Natural killer cell treated with Interleukin-12 subunit alpha and Interleukin-12 subunit beta and Interleukin-15 and Interleukin-18, amount 100 ng/mL, for 72 hours (primary cell): ENCODE results near the gene NOS1AP. TPM values are rescaled to one million over a fixed set of nuclear protein-coding genes. Genes with fewer than 3 reads are reported as not detected.

Experiments used
- ATAC-seq, 2 donors: fragments of 150-1000 bp; cut with Tn5 transposase in 1 of 2; sonication (Bioruptor Pico), chemical (Tn5 transposase) in 1 of 2; 2 replicates each; pipeline ENCODE4 v1.10.0; 2021
- DNase-seq: peaks from one replicate; pipeline ENCODE4 v3.0.0; 2022; ENCODE audit warnings: low spot score
- H3K27ac Mint-ChIP-seq, 2 donors: 1 replicate in 1 of 2; 2 replicates in 1 of 2; pipeline ENCODE4 v1.8.0; 2022; ENCODE audit warnings: mixed read lengths in 2 of 2, mild to moderate bottlenecking in 1 of 2, moderate library complexity in 1 of 2
- H3K27me3 Mint-ChIP-seq, 2 donors: 1 replicate in 1 of 2; 2 replicates in 1 of 2; pipeline ENCODE4 v1.8.0; 2022; ENCODE audit warnings: mixed read lengths in 2 of 2
- H3K36me3 Mint-ChIP-seq: one replicate; pipeline ENCODE4 v1.8.0; 2022; ENCODE audit warnings: mixed read lengths
- H3K4me1 Mint-ChIP-seq, 2 donors: 1 replicate in 1 of 2; 2 replicates in 1 of 2; pipeline ENCODE4 v1.8.0; 2022; ENCODE audit warnings: low read depth in 2 of 2, mixed read lengths in 2 of 2, mild to moderate bottlenecking in 1 of 2
- H3K4me3 Mint-ChIP-seq: one replicate; pipeline ENCODE4 v1.8.0; 2022; ENCODE audit warnings: mixed read lengths
- H3K9me3 Mint-ChIP-seq: 2 replicates; pipeline ENCODE4 v1.8.0; 2022; ENCODE audit warnings: mixed read lengths
- total RNA-seq, 2 donors: library from RNA; stranded (reverse); gene quantifications; one replicate each; pipeline ENCODE4 v1.2.3, GENCODE V29; 2022

The NOS1AP gene
- total RNA-seq, 2 donors from 2014 or later, result 0.12 TPM; not detected in 1

DNA sequence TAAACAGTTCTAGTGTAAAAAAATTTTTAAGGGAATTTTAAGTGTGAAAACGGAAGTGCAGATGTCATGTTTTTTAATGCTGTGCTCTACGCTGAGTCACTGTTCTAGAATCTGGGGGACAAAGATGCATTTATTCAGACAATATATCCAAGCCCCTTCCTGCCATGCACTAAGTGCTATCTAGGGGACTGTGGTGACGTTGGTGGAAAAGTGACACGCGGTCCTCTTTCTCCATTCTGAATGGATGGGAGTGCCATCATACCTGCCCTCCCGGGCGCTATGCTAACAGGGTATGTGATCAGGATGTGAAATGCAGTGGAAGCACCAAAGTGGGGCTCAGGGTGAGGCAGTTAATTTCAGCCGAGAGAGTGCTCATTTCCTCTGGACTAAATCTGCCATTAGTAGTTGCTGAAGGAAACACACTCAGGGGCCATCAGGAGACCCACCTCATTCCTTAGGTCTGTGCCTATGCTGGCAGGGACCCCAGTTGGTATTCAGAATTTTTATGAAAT is 318.6 kb downstream of the NOS1AP start:
- Mint-ChIP-seq H3K27ac (no peak overlapping the region), H3K4me1 (peaks cover 29 to 41% of the 10 kb centered on the region in 2 donors), H3K4me3 (no peak overlapping the region), H3K36me3 (no peaks in the 10 kb centered on the region), H3K9me3 (no peaks in the 10 kb centered on the region), H3K27me3 (no peaks in the 10 kb centered on the region)
- ATAC-seq, result no peak
- no peak for DNase-seq

GRCh38 chr1:162388615-162389014 is 319.1 kb downstream of the NOS1AP start:
- ATAC-seq (no peak), DNase-seq (no peak)
- Mint-ChIP-seq H3K4me3 (no peak overlapping the region), H3K27me3 (no peaks in the 10 kb centered on the region), H3K36me3 (no peaks in the 10 kb centered on the region), H3K27ac (peak overlapping the region in 1 of 2 donors; percentile 95), H3K4me1 (peaks cover 29 to 41% of the 10 kb centered on the region in 2 donors), H3K9me3 (no peaks in the 10 kb centered on the region)

- peak overlapping the region in 1 of 2 donors; percentile 95 for H3K27ac Mint-ChIP-seq
- ATAC-seq, result no peak
- no peaks in the 10 kb centered on the region for H3K36me3 Mint-ChIP-seq
- H3K9me3 Mint-ChIP-seq, result no peaks in the 10 kb centered on the region
- no peak for DNase-seq
- H3K4me1 Mint-ChIP-seq, result peaks cover 29 to 41% of the 10 kb centered on the region in 2 donors
- no peak overlapping the region for H3K4me3 Mint-ChIP-seq
- H3K27me3 Mint-ChIP-seq, result no peaks in the 10 kb centered on the region
Measured at GRCh38 chr1:162389021-162389818, 319.7 kb downstream of the NOS1AP start.

DNA sequence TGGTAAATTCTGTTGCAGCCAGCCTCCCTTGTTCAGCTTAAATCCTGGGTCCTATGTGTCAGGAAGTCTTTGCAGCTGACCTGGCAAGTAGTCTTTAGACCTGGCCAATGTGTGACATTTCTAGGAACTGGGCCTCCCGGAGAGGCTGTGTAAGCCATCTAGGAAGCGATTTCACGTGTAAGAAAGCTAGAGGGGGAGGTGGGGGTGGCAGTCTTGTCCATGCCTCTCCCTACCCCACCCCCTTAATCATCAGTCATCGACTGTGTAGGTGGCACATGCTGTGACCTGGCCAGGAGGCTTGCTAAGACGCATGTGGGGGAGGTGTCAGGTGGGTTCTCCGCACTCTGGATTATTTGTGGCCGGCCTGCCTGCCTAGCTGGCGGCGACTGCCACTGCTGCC is 320.5 kb downstream of the NOS1AP start:
- Mint-ChIP-seq H3K36me3 (no peaks in the 10 kb centered on the region), H3K4me3 (no peak overlapping the region), H3K4me1 (peaks cover 29 to 41% of the 10 kb centered on the region in 2 donors), H3K27ac (peak overlapping the region in 1 of 2 donors; percentile 95), H3K27me3 (no peaks in the 10 kb centered on the region), H3K9me3 (no peaks in the 10 kb centered on the region)
- peak; percentile 40 to 44 for ATAC-seq
- DNase-seq, result no peak

GRCh38 chr1:162390396-162391185 is 321.1 kb downstream of the NOS1AP start:
- DNase-seq (no peak), ATAC-seq (no peak)
- H3K27ac Mint-ChIP-seq, result peak overlapping the region in 1 of 2 donors; percentile 95
- H3K36me3 Mint-ChIP-seq, result no peaks in the 10 kb centered on the region
- H3K4me1 Mint-ChIP-seq, result peaks cover 29 to 37% of the 10 kb centered on the region in 2 donors
- no peaks in the 10 kb centered on the region for H3K9me3 Mint-ChIP-seq
- no peak overlapping the region for H3K4me3 Mint-ChIP-seq
- no peaks in the 10 kb centered on the region for H3K27me3 Mint-ChIP-seq

DNA sequence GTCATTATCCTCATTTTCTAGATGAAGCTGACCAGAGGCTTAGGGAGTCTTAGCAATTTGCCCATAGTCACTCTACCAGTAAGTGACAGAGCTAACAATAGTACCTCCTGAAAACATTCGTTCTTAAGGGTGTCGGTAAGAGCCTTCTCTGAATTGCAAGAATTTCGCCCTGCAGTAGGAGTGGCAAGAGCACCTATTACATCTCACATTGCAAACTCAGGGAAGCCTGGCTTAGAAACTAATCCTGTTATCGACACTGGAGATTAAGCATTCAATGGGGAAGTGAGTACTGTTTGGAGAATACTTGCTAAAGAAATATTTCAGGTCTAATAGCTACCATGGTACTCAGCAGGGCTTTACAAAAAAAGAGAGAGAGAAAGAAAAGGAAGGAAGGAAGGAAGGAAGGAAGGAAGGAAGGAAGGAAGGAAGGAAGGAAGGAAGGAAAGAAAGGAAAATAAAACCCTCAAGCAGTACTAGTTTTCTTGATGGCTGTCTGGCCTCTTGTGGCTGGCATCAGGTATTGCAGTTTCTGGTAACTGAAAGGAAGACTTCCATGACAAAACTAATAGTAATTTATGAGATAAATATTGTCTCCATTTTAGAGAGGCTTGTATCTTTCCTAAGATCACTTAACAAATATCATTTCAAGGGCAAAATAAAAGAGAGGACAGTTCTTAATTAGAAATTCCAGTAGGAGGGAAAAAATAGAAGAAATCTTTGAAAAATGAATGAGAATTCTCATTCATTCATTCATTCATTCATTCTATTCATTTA is 322.5 kb downstream of the NOS1AP start:
- peak overlapping the region; percentile 12 for H3K4me3 Mint-ChIP-seq
- DNase-seq (no peak), ATAC-seq (no peak)
- peak overlapping the region; percentile 74 to 95 for H3K27ac Mint-ChIP-seq
- peaks cover 38 to 49% of the 10 kb centered on the region in 2 donors for H3K4me1 Mint-ChIP-seq
- no peaks in the 10 kb centered on the region for H3K36me3 Mint-ChIP-seq
- H3K27me3 Mint-ChIP-seq, result no peaks in the 10 kb centered on the region
- no peaks in the 10 kb centered on the region for H3K9me3 Mint-ChIP-seq

DNA sequence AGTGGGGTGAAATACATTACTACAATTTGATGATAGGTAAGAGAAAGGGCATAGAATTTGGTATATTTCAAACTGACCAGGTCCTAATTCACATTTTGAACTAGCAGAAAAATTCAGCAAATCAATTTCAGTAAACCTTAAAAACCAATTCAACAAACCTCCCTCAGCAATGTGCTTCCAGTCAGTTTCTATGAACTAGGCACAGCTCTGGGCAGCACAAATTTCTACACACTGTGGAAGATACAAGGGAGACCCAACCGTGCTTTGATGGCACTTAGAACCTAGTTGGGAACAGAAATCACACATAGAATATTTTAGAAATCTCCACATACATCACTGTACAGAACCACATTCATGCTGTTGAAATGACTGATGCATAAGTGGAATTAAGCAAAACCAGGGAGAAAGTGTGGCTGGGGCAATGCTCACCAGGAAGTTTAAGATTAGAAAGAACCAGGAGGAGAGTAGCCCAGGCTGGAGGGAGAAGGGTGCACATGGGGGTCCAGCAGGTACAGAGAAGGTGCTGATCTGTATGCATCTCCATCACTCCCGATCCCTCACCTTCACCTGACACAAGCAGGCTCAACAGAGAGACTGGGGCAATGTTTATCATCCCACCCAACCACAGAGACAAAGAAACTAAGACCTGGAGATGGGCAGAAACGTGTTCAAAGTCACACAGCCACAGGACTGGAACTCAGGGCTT is 326.9 kb downstream of the NOS1AP start:
- no peak for DNase-seq
- no peak overlapping the region for H3K4me3 Mint-ChIP-seq

DNA sequence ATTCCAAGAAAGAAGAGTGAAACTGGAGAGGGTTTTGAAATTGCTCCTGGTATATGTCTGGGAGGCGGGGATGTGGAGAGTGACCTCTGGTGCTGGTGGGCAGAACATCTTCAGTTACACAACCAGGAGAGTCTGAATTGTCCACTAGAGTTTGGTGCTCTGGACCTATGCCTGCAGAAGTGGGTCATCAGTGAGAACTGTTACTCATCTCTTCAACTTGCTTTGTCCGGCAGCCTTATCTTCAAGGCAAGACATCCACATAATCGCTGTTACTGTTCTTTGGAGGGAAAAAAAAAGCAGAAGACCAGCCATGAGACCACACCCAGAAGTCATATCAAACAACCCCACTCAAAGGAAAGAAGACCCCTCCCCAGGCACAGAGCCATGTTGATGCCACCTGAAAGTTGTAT is 327.6 kb downstream of the NOS1AP start:
- peak overlapping the region; percentile 39 to 47 for H3K27ac Mint-ChIP-seq
- no peak for DNase-seq
- peak in 1 of 2 donors; percentile 21 for ATAC-seq
- peaks cover 37 to 47% of the 10 kb centered on the region in 2 donors for H3K4me1 Mint-ChIP-seq
- no peaks in the 10 kb centered on the region for H3K27me3 Mint-ChIP-seq
- no peak overlapping the region for H3K4me3 Mint-ChIP-seq
- no peaks in the 10 kb centered on the region for H3K9me3 Mint-ChIP-seq
- H3K36me3 Mint-ChIP-seq, result peaks cover 5% of the 10 kb centered on the region

More for the DNA sequence above, 326.9 kb downstream of the NOS1AP start:
- Mint-ChIP-seq H3K4me1 (peaks cover 44 to 51% of the 10 kb centered on the region in 2 donors), H3K27me3 (no peaks in the 10 kb centered on the region), H3K27ac (peak overlapping the region; percentile 39 to 47), H3K36me3 (peaks cover 5% of the 10 kb centered on the region), H3K9me3 (no peaks in the 10 kb centered on the region)
- peak in 1 of 2 donors; percentile 48 for ATAC-seq

GRCh38 chr1:162397943-162398560 is 328.6 kb downstream of the NOS1AP start:
- H3K9me3 Mint-ChIP-seq, result no peaks in the 10 kb centered on the region

GRCh38 chr1:162398999-162399580 is 329.6 kb downstream of the NOS1AP start:
- H3K27ac Mint-ChIP-seq, result peak overlapping the region; percentile 47 to 59
- H3K4me3 Mint-ChIP-seq, result peak overlapping the region; percentile 23
- H3K27me3 Mint-ChIP-seq, result no peaks in the 10 kb centered on the region
- peaks cover 43 to 59% of the 10 kb centered on the region in 2 donors for H3K4me1 Mint-ChIP-seq
- no peaks in the 10 kb centered on the region for H3K9me3 Mint-ChIP-seq
- peaks cover 5% of the 10 kb centered on the region for H3K36me3 Mint-ChIP-seq
- DNase-seq, result no peak
- peak; percentile 45 to 50 for ATAC-seq

More at GRCh38 chr1:162397943-162398560, 328.6 kb downstream of the NOS1AP start:
- no peaks in the 10 kb centered on the region for H3K27me3 Mint-ChIP-seq
- H3K36me3 Mint-ChIP-seq, result peaks cover 5% of the 10 kb centered on the region
- no peak overlapping the region for H3K4me3 Mint-ChIP-seq
- peaks cover 38 to 52% of the 10 kb centered on the region in 2 donors for H3K4me1 Mint-ChIP-seq
- H3K27ac Mint-ChIP-seq, result peak overlapping the region; percentile 47 to 59
- DNase-seq, result no peak
- peak in 1 of 2 donors; percentile 48 for ATAC-seq

DNA sequence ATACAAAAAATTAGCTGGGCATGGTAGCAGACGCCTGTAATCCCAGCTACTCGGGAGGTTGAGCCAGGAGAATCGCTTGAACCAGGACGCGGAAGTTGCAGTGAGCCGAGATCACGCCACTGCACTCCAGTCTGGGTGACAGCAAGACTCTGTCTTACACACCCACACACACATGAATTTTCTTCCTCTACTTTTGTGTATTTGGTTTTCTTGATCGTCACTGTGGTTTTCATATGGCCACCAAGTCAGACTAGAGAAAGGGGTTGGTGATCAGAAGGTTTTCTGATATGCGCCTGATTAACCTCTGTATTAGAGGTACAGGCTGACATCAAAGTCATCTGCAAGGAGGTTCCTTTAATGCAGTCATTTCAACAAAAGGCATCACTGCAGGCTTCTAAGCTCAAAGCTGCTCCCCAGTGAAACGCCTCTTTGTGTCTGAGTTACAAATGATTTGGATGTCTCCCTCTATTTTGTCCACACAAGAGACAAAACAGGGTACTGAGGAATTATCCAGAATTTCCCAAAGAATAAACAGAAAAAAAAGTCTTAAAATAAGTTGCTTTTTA is 331.4 kb downstream of the NOS1AP start:
- no peaks in the 10 kb centered on the region for H3K27me3 Mint-ChIP-seq
- H3K27ac Mint-ChIP-seq, result peak overlapping the region; percentile 66 to 99
- H3K4me3 Mint-ChIP-seq, result peak overlapping the region; percentile 64
- H3K36me3 Mint-ChIP-seq, result peaks cover 5% of the 10 kb centered on the region
- peaks cover 56 to 70% of the 10 kb centered on the region in 2 donors for H3K4me1 Mint-ChIP-seq
- DNase-seq (no peak), ATAC-seq (peak; percentile 58 to 60)
- H3K9me3 Mint-ChIP-seq, result no peaks in the 10 kb centered on the region
